ENCODE results near the gene ZNF415.

The ZNF415 gene

DNA sequence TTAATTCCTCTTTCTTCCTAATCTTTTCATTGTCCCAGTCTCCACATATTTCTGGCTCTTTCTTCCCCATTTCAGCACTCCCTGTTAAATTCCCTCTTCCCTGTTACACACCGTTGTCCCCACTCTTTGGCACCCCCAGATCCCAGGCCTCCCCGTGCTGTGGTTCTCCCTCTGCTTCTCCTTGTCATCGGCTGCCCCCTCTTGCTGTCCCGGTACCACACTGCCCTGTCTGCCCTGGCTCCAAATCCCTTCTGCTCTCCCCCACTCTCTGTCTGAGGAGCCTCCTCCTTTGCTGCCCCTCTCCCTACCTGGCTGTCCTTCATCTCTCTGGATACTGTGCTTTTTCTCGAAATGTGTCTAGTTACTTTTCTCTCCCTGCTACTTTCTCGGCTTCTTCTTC is 983 bp downstream of the ZNF415 start:
- Histone ChIP-seq H3K4me1 (ENCODE audit: control insufficient read depth, insufficient read depth, low read length) (no peaks in the 10 kb centered on the region), H3K4me3 (ENCODE audit: low read depth, low read length) (no peak overlapping the region), H3K27ac (ENCODE audit: extremely low read depth, low read depth, low read length) (no peak overlapping the region), H3K9me3 (ENCODE audit: control insufficient read depth, insufficient read depth, low read depth, low read length) (no peaks in the 10 kb centered on the region; the same call in 1 of the 2 replicates), H3K36me3 (ENCODE audit: control insufficient read depth in 2 of 2, insufficient read depth in 1 of 2, low read length in 2 of 2) (no peaks in the 10 kb centered on the region)
- TF ChIP-seq ZNF48 (tag by site-specific recombination; IDR thresholded peaks at IDR 0.05) (no peak), ZNF768 (tag by site-specific recombination; IDR thresholded peaks at IDR 0.05) (no peak), ZNF791 (tag by site-specific recombination; IDR thresholded peaks at IDR 0.05) (no peak), GFI1B (tag by site-specific recombination; IDR thresholded peaks at IDR 0.05) (no peak), MZF1 (tag by site-specific recombination; IDR thresholded peaks at IDR 0.05; ENCODE audit: borderline replicate concordance) (no peak), ZNF112 (tag by site-specific recombination; IDR thresholded peaks at IDR 0.05) (no peak), ZBTB7A (tag by site-specific recombination; IDR thresholded peaks at IDR 0.05; ENCODE audit: low read depth) (no peak), OVOL3 (tag by site-specific recombination; IDR thresholded peaks at IDR 0.05) (no peak)
- TF ChIP-seq, protein P1, sequence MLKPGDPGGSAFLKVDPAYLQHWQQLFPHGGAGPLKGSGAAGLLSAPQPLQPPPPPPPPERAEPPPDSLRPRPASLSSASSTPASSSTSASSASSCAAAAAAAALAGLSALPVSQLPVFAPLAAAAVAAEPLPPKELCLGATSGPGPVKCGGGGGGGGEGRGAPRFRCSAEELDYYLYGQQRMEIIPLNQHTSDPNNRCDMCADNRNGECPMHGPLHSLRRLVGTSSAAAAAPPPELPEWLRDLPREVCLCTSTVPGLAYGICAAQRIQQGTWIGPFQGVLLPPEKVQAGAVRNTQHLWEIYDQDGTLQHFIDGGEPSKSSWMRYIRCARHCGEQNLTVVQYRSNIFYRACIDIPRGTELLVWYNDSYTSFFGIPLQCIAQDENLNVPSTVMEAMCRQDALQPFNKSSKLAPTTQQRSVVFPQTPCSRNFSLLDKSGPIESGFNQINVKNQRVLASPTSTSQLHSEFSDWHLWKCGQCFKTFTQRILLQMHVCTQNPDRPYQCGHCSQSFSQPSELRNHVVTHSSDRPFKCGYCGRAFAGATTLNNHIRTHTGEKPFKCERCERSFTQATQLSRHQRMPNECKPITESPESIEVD (tag by site-specific recombination; IDR thresholded peaks at IDR 0.05), result no peak
- TF ChIP-seq, protein P2, sequence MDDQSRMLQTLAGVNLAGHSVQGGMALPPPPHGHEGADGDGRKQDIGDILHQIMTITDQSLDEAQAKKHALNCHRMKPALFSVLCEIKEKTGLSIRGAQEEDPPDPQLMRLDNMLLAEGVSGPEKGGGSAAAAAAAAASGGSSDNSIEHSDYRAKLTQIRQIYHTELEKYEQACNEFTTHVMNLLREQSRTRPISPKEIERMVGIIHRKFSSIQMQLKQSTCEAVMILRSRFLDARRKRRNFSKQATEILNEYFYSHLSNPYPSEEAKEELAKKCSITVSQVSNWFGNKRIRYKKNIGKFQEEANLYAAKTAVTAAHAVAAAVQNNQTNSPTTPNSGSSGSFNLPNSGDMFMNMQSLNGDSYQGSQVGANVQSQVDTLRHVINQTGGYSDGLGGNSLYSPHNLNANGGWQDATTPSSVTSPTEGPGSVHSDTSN (CRISPR knock-in tag; IDR thresholded peaks at IDR 0.05), result no peak
- POLR2A ChIA-PET, result no interaction called here
- CTCF ChIA-PET, result no interaction called here

DNA sequence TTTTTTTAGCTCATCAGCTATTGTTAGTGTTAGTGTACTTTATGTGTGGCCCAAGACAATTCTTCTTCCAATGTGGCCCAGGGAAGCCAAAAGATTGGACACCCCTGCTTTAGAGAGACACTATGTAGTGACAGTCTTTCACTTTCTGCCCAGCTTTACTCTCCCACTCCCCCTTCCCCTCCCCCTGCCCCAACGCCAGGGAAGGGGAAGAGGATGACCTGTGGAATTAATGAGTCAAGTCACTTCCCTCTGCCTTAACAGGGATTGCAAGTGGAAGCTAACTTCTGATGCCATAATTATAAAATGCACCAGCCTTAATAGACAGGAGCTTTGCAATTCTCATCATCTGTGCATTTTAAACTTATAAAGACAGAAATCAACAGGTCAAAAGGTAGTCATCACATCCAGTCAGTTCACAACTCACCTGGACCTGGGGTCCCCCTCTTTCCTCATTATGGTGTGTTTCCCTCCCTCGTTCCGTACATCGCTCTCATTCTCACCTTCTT is 1.6 kb downstream of the ZNF415 start:
- Histone ChIP-seq H3K4me1 (ENCODE audit: control insufficient read depth, insufficient read depth, low read length) (no peaks in the 10 kb centered on the region), H3K27ac (ENCODE audit: extremely low read depth, low read depth, low read length) (no peak overlapping the region), H3K36me3 (ENCODE audit: control insufficient read depth in 2 of 2, insufficient read depth in 1 of 2, low read length in 2 of 2) (no peaks in the 10 kb centered on the region), H3K4me3 (ENCODE audit: low read depth, low read length) (no peak overlapping the region), H3K9me3 (ENCODE audit: control insufficient read depth, insufficient read depth, low read depth, low read length) (no peaks in the 10 kb centered on the region; the same call in 1 of the 2 replicates)
- TF ChIP-seq ZFP3 (tag by site-specific recombination; IDR thresholded peaks at IDR 0.05; ENCODE audit: low read depth) (no peak), ZNF274 (IDR thresholded peaks at IDR 0.05; ENCODE audit: low read length) (no peak), ZNF274 (tag by site-specific recombination; IDR thresholded peaks at IDR 0.05; ENCODE audit: borderline replicate concordance) (no peak), ZBTB17 (tag by site-specific recombination; IDR thresholded peaks at IDR 0.05) (no peak), MEIS1 (CRISPR knock-in tag; IDR thresholded peaks at IDR 0.05; ENCODE audit: borderline replicate concordance) (no peak), ZNF501 (tag by site-specific recombination; IDR thresholded peaks at IDR 0.05) (no peak), ZNF391 (tag by site-specific recombination; IDR thresholded peaks at IDR 0.05; ENCODE audit: borderline replicate concordance, low read depth) (no peak), OSR2 (tag by site-specific recombination; IDR thresholded peaks at IDR 0.05) (no peak), ZSCAN16 (tag by site-specific recombination; IDR thresholded peaks at IDR 0.05) (no peak), ZSCAN23 (tag by site-specific recombination; IDR thresholded peaks at IDR 0.05) (no peak), GFI1B (tag by site-specific recombination; IDR thresholded peaks at IDR 0.05) (no peak), ZSCAN30 (tag by site-specific recombination; IDR thresholded peaks at IDR 0.05) (no peak), ZNF529 (tag by site-specific recombination; IDR thresholded peaks at IDR 0.05; ENCODE audit: insufficient replicate concordance) (no peak), ZNF514 (tag by site-specific recombination; IDR thresholded peaks at IDR 0.05) (no peak), HOXC10 (CRISPR knock-in tag; IDR thresholded peaks at IDR 0.05) (no peak), ZNF776 (tag by site-specific recombination; IDR thresholded peaks at IDR 0.05; ENCODE audit: borderline replicate concordance) (no peak)
- TF ChIP-seq, protein P3, sequence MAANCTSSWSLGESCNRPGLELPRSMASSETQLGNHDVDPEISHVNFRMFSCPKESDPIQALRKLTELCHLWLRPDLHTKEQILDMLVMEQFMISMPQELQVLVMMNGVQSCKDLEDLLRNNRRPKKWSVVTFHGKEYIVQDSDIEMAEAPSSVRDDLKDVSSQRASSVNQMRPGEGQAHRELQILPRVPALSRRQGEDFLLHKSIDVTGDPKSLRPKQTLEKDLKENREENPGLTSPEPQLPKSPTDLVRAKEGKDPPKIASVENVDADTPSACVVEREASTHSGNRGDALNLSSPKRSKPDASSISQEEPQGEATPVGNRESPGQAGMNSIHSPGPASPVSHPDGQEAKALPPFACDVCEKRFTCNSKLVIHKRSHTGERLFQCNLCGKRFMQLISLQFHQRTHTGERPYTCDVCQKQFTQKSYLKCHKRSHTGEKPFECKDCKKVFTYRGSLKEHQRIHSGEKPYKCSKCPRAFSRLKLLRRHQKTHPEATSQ (tag by site-specific recombination; IDR thresholded peaks at IDR 0.05), result no peak
- TF ChIP-seq, protein P4, sequence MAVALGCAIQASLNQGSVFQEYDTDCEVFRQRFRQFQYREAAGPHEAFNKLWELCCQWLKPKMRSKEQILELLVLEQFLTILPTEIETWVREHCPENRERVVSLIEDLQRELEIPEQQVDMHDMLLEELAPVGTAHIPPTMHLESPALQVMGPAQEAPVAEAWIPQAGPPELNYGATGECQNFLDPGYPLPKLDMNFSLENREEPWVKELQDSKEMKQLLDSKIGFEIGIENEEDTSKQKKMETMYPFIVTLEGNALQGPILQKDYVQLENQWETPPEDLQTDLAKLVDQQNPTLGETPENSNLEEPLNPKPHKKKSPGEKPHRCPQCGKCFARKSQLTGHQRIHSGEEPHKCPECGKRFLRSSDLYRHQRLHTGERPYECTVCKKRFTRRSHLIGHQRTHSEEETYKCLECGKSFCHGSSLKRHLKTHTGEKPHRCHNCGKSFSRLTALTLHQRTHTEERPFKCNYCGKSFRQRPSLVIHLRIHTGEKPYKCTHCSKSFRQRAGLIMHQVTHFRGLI (tag by site-specific recombination; IDR thresholded peaks at IDR 0.05), result no peak
- CTCF ChIA-PET, result no interaction called here
- POLR2A ChIA-PET, result no interaction called here

Measured in HEK293 (cell line).